ENCODE measurements around the gene DPYD. TPM values are rescaled to one million over a fixed set of nuclear protein-coding genes. Genes with fewer than 3 reads are reported as not detected.

DPYD gene
- total RNA-seq, 4 donors from 2014 or later = 30.6 to 58.4 (median 35.4) TPM

- DNase-seq = no peak
- WGBS, 2 donors = 94 to 100% methylated on average over 1 of the region's 1 CpG
- TF ChIP-seq, protein P1, sequence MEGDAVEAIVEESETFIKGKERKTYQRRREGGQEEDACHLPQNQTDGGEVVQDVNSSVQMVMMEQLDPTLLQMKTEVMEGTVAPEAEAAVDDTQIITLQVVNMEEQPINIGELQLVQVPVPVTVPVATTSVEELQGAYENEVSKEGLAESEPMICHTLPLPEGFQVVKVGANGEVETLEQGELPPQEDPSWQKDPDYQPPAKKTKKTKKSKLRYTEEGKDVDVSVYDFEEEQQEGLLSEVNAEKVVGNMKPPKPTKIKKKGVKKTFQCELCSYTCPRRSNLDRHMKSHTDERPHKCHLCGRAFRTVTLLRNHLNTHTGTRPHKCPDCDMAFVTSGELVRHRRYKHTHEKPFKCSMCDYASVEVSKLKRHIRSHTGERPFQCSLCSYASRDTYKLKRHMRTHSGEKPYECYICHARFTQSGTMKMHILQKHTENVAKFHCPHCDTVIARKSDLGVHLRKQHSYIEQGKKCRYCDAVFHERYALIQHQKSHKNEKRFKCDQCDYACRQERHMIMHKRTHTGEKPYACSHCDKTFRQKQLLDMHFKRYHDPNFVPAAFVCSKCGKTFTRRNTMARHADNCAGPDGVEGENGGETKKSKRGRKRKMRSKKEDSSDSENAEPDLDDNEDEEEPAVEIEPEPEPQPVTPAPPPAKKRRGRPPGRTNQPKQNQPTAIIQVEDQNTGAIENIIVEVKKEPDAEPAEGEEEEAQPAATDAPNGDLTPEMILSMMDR (IDR thresholded peaks at IDR 0.05) = no peak
- no peak for TF ChIP-seq POLR2A (IDR thresholded peaks at IDR 0.05)
- no peaks in the 10 kb centered on the region for H3K36me3 ChIP-seq
- H3K4me1 ChIP-seq = peaks cover 0 to 9% (median 9%) of the 10 kb centered on the region in 3 donors
- no peak overlapping the region for H3K4me3 ChIP-seq
- no peaks in the 10 kb centered on the region for H3K27me3 ChIP-seq
- H3K9me3 ChIP-seq = no peaks in the 10 kb centered on the region
- no peak overlapping the region for H3K27ac ChIP-seq
- intact Hi-C loops (cut with DNase I) = no loop called here
Measured at GRCh38 chr1:97308131-97308530, 612.7 kb downstream of the DPYD start.

GRCh38 chr1:97307568-97307967 is 613.3 kb downstream of the DPYD start:
- Histone ChIP-seq H3K4me3 (no peak overlapping the region), H3K4me1 (peaks cover 0 to 9% (median 9%) of the 10 kb centered on the region in 3 donors), H3K27ac (no peak overlapping the region), H3K36me3 (no peaks in the 10 kb centered on the region), H3K27me3 (no peaks in the 10 kb centered on the region), H3K9me3 (no peaks in the 10 kb centered on the region)
- TF ChIP-seq, protein P1 (IDR thresholded peaks at IDR 0.05) = no peak
- TF ChIP-seq POLR2A (IDR thresholded peaks at IDR 0.05) = no peak
- intact Hi-C loops (cut with DNase I) = no loop called here
- no peak for DNase-seq

- 87 to 89% methylated on average over 2 of the region's 2 CpGs for WGBS, 2 donors
- no peak for TF ChIP-seq POLR2A (IDR thresholded peaks at IDR 0.05)
- TF ChIP-seq, protein P1 (IDR thresholded peaks at IDR 0.05) = no peak
- Histone ChIP-seq H3K9me3 (no peaks in the 10 kb centered on the region), H3K4me3 (no peak overlapping the region), H3K4me1 (peaks cover 0 to 9% (median 9%) of the 10 kb centered on the region in 3 donors), H3K36me3 (no peaks in the 10 kb centered on the region), H3K27ac (no peak overlapping the region), H3K27me3 (no peaks in the 10 kb centered on the region)
- intact Hi-C loops (cut with DNase I) = no loop called here
- no peak for DNase-seq
Measured at GRCh38 chr1:97307151-97307550, 613.7 kb downstream of the DPYD start.

DNA sequence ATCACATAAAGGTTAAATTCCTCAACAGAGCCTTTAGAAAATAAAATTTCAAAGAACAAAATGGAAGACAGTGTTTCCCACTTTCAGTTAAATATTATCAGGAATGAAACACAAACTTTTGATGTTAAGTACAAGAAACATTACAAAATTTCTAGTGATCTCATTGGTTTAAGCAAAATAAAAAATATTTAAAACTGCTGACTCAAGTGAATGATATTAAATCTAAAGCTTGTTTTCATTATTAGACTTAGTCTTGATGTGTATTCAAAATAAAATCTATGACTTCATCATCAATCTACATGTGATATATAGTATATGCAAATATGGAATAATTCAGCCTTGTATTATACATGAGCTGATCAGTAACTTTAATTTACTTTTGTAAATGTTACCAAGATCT is 614.3 kb downstream of the DPYD start:
- H3K4me3 ChIP-seq = no peak overlapping the region
- no peak for DNase-seq
- intact Hi-C loops (cut with DNase I) = no loop called here
- H3K4me1 ChIP-seq = peaks cover 0 to 9% (median 9%) of the 10 kb centered on the region in 3 donors
- no peaks in the 10 kb centered on the region for H3K36me3 ChIP-seq
- TF ChIP-seq POLR2A (IDR thresholded peaks at IDR 0.05) = no peak
- TF ChIP-seq, protein P1 (IDR thresholded peaks at IDR 0.05) = no peak
- no peaks in the 10 kb centered on the region for H3K27me3 ChIP-seq
- no peaks in the 10 kb centered on the region for H3K9me3 ChIP-seq
- no peak overlapping the region for H3K27ac ChIP-seq

DNA sequence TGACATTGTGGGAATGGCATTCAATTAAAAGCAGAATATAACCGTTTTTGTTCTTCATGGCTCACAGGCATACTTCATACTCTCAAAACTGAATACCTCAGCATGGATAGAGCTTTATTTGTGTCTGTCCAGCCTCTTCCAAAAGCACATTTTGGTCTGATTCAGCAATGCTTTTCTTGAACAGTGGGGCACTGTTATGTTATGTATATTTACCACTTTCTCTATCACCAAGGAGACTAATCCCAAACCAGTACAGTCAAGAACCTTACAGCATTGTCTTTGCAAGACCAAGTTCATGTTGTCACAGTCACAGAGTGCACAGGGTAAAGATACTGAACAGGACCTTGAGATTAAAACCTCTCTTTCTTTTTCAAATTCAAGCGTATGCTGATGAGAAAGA is 616.5 kb downstream of the DPYD start:
- no peak for DNase-seq
- H3K36me3 ChIP-seq = no peaks in the 10 kb centered on the region
- no peak overlapping the region for H3K4me3 ChIP-seq
- H3K27ac ChIP-seq = no peak overlapping the region
- 46 to 55% methylated on average over 2 of the region's 2 CpGs for WGBS, 2 donors
- no peaks in the 10 kb centered on the region for H3K27me3 ChIP-seq
- intact Hi-C loops (cut with DNase I) = no loop called here
- no peak for TF ChIP-seq POLR2A (IDR thresholded peaks at IDR 0.05)
- TF ChIP-seq, protein P1 (IDR thresholded peaks at IDR 0.05) = no peak
- H3K9me3 ChIP-seq = no peaks in the 10 kb centered on the region
- H3K4me1 ChIP-seq = peaks cover 0 to 9% (median 9%) of the 10 kb centered on the region in 3 donors
